ENCODE measurements around the gene CREB5.

The CREB5 gene

GRCh38 chr7:28774261-28774988, 362.1 kb downstream of the CREB5 start:
- Histone ChIP-seq H3K79me2 (ENCODE audit: insufficient read depth, low read depth) (no peaks in the 10 kb centered on the region), H3K27me3 (ENCODE audit: insufficient read depth, low read depth) (no peaks in the 10 kb centered on the region), H4K20me1 (ENCODE audit: insufficient read depth) (no peaks in the 10 kb centered on the region)

GRCh38 chr7:28776463-28777157, 364.3 kb downstream of the CREB5 start:
- Histone ChIP-seq H3K9ac (no peak overlapping the region), H3K27ac (no peak overlapping the region), H4K20me1 (ENCODE audit: insufficient read depth) (no peaks in the 10 kb centered on the region), H3K4me3 (IDR thresholded peaks at IDR 0.05; ENCODE audit: insufficient read depth, low read depth, low read length) (no peak overlapping the region), H3K4me1 (ENCODE audit: low read depth, poor library complexity, severe bottlenecking) (no peaks in the 10 kb centered on the region), H3K79me2 (ENCODE audit: insufficient read depth, low read depth) (no peaks in the 10 kb centered on the region), H2AFZ (ENCODE audit: low read depth) (no peak overlapping the region), H3K27me3 (ENCODE audit: insufficient read depth, low read depth) (no peaks in the 10 kb centered on the region), H3K4me2 (no peak overlapping the region), H3K36me3 (ENCODE audit: insufficient read depth) (no peaks in the 10 kb centered on the region)
- TF ChIP-seq CTCF (conservative IDR thresholded peaks at IDR 0.05; ENCODE audit: low read depth, low read length) = no peak

More at GRCh38 chr7:28774261-28774988, 362.1 kb downstream of the CREB5 start:
- no peak for TF ChIP-seq CTCF (conservative IDR thresholded peaks at IDR 0.05; ENCODE audit: low read depth, low read length)
- Histone ChIP-seq H3K36me3 (ENCODE audit: insufficient read depth) (no peaks in the 10 kb centered on the region), H3K9ac (no peak overlapping the region), H2AFZ (ENCODE audit: low read depth) (no peak overlapping the region), H3K4me2 (no peak overlapping the region), H3K4me1 (ENCODE audit: low read depth, poor library complexity, severe bottlenecking) (no peaks in the 10 kb centered on the region), H3K4me3 (IDR thresholded peaks at IDR 0.05; ENCODE audit: insufficient read depth, low read depth, low read length) (no peak overlapping the region), H3K27ac (no peak overlapping the region)

- Histone ChIP-seq H3K9ac (no peak overlapping the region), H3K36me3 (ENCODE audit: insufficient read depth) (no peaks in the 10 kb centered on the region), H3K4me2 (no peak overlapping the region), H3K27me3 (ENCODE audit: insufficient read depth, low read depth) (no peaks in the 10 kb centered on the region), H3K27ac (no peak overlapping the region), H2AFZ (ENCODE audit: low read depth) (no peak overlapping the region), H3K4me3 (IDR thresholded peaks at IDR 0.05; ENCODE audit: insufficient read depth, low read depth, low read length) (no peak overlapping the region), H3K4me1 (ENCODE audit: low read depth, poor library complexity, severe bottlenecking) (no peaks in the 10 kb centered on the region), H4K20me1 (ENCODE audit: insufficient read depth) (no peaks in the 10 kb centered on the region), H3K79me2 (ENCODE audit: insufficient read depth, low read depth) (no peaks in the 10 kb centered on the region)
- TF ChIP-seq CTCF (conservative IDR thresholded peaks at IDR 0.05; ENCODE audit: low read depth, low read length) = no peak
These were observed 366.5 kb downstream of the CREB5 start for GRCh38 chr7:28778786-28779185.

- no peak overlapping the region for H2AFZ ChIP-seq (ENCODE audit: low read depth)
- no peak overlapping the region for H3K4me2 ChIP-seq
- no peaks in the 10 kb centered on the region for H3K27me3 ChIP-seq (ENCODE audit: insufficient read depth, low read depth)
- H3K27ac ChIP-seq = no peak overlapping the region
- H3K36me3 ChIP-seq (ENCODE audit: insufficient read depth) = no peaks in the 10 kb centered on the region
- H4K20me1 ChIP-seq (ENCODE audit: insufficient read depth) = no peaks in the 10 kb centered on the region
- H3K4me1 ChIP-seq (ENCODE audit: low read depth, poor library complexity, severe bottlenecking) = no peaks in the 10 kb centered on the region
- H3K4me3 ChIP-seq (IDR thresholded peaks at IDR 0.05; ENCODE audit: insufficient read depth, low read depth, low read length) = no peak overlapping the region
- no peak for TF ChIP-seq CTCF (conservative IDR thresholded peaks at IDR 0.05; ENCODE audit: low read depth, low read length)
- no peaks in the 10 kb centered on the region for H3K79me2 ChIP-seq (ENCODE audit: insufficient read depth, low read depth)
- no peak overlapping the region for H3K9ac ChIP-seq
These were observed 367.6 kb downstream of the CREB5 start for GRCh38 chr7:28779954-28780353.
